SK-N-SH (cell line): Measurements from ENCODE around the gene TRIM5. TPM values are rescaled to one million over a fixed set of nuclear protein-coding genes. Genes with fewer than 3 reads are reported as not detected.

Experiments
- CTCF ChIA-PET: fragments of 300-600, 350-600 bp; formaldehyde crosslinking; extraction: SDS; loops from one replicate; lab custom pipeline; 2021; lab: Yijun Ruan, JAX
- POLR2A ChIA-PET: fragments of 350-600 bp; sonication (Branson Sonifier 250); formaldehyde crosslinking; extraction: SDS; loops from one replicate; lab custom pipeline; 2020; ENCODE audit warnings: antibody characterized with exemption, inconsistent platforms; lab: Yijun Ruan, JAX
- DNase-seq: peaks from one replicate; pipeline ENCODE4 v3.0.0; 2012
- H2AFZ ChIP-seq: fragments of 200-600 bp; sonication (generic); 2 replicates; pipeline ENCODE4 v1.8.1; 2016; ENCODE audit warnings: antibody characterized with exemption, mild to moderate bottlenecking, low read depth
- H3F3A ChIP-seq: fragments of 200-600 bp; sonication (generic); replicated peaks from 2 replicates; pipeline ENCODE3; 2016; ENCODE audit warnings: antibody characterized with exemption, mild to moderate bottlenecking; ENCODE audit not compliant: insufficient read depth
- H3K27ac ChIP-seq, 2 experiments: fragments of 200-500 bp in 1 of 2; fragments of 200-600 bp in 1 of 2; sonication (Bioruptor generic) in 1 of 2; sonication (generic), shearing (Covaris generic) in 1 of 2; 2 replicates each; pipeline versions ENCODE4 v1.5.1 to v1.6.1; 2014 to 2016; ENCODE audit warnings: low read depth in 2 of 2, inconsistent platforms in 1 of 2, low read length in 1 of 2, mild to moderate bottlenecking in 1 of 2, mixed read lengths in 1 of 2
- H3K27me3 ChIP-seq: fragments of 200-600 bp; sonication (generic), shearing (Covaris generic); 2 replicates; pipeline ENCODE4 v1.6.1; 2016; ENCODE audit warnings: mixed run types; ENCODE audit not compliant: insufficient read depth
- H3K36me3 ChIP-seq, 2 experiments: fragments of 200-500 bp in 1 of 2; fragments of 200-600 bp in 1 of 2; sonication (Bioruptor generic) in 1 of 2; sonication (generic) in 1 of 2; replicated peaks in 1 of 2; 2 replicates each; pipeline versions ENCODE3 to v1.5.1; 2014 to 2016; ENCODE audit warnings: low read length in 1 of 2, mild to moderate bottlenecking in 1 of 2; ENCODE audit not compliant: insufficient read depth in 2 of 2, control insufficient read depth in 1 of 2
- H3K4me1 ChIP-seq, 2 experiments: fragments of 200-500 bp in 1 of 2; fragments of 200-600 bp in 1 of 2; sonication (Bioruptor generic) in 1 of 2; sonication (generic), shearing (Covaris generic) in 1 of 2; 2 replicates each; pipeline versions ENCODE4 v1.5.1 to v1.6.1; 2014 to 2016; ENCODE audit warnings: low read depth in 1 of 2, low read length in 1 of 2, mixed run types in 1 of 2; ENCODE audit not compliant: insufficient read depth in 2 of 2, control insufficient read depth in 1 of 2
- H3K4me2 ChIP-seq: fragments of 200-600 bp; sonication (generic), shearing (Covaris generic); 2 replicates; pipeline ENCODE4 v1.6.1; 2017; ENCODE audit warnings: mixed run types
- H3K4me3 ChIP-seq, 2 experiments: fragments of 200-500 bp in 1 of 2; fragments of 200-600 bp in 1 of 2; sonication (Bioruptor generic) in 1 of 2; sonication (generic), shearing (Covaris generic) in 1 of 2; 2 replicates each; pipeline versions ENCODE4 v1.5.1 to v1.8.1; 2014 to 2016; ENCODE audit warnings: low read depth in 2 of 2, inconsistent platforms in 1 of 2, low read length in 1 of 2, mild to moderate bottlenecking in 1 of 2, mixed read lengths in 1 of 2, moderate library complexity in 1 of 2
- H3K79me2 ChIP-seq: fragments of 200-600 bp; sonication (generic); 2 replicates; pipeline ENCODE4 v1.8.1; 2017; ENCODE audit warnings: mild to moderate bottlenecking; ENCODE audit not compliant: insufficient read depth
- H3K9ac ChIP-seq: fragments of 200-600 bp; sonication (generic); 2 replicates; pipeline ENCODE4 v1.6.1; 2017; ENCODE audit warnings: mixed run types
- H3K9me2 ChIP-seq: fragments of 200-600 bp; sonication (generic); 2 replicates; pipeline ENCODE4 v1.6.1; 2017; ENCODE audit warnings: mixed run types
- H3K9me3 ChIP-seq: fragments of 200-600 bp; sonication (generic); 2 replicates; pipeline ENCODE4 v1.6.1; 2017; ENCODE audit warnings: mixed run types, mild to moderate bottlenecking, moderate library complexity
- H4K20me1 ChIP-seq: fragments of 200-600 bp; sonication (generic); 2 replicates; pipeline ENCODE4 v1.6.1; 2017; ENCODE audit warnings: mild to moderate bottlenecking, mixed run types; ENCODE audit not compliant: insufficient read depth
- ELF1 ChIP-seq: IDR thresholded peaks from 2 replicates; pipeline ENCODE4 v1.4.0; 2012
- FOSL2 ChIP-seq: IDR thresholded peaks from 2 replicates; pipeline ENCODE4 v1.4.0; 2012; ENCODE audit warnings: low read depth, mild to moderate bottlenecking, moderate library complexity, borderline replicate concordance
- GABPA ChIP-seq: IDR thresholded peaks from 2 replicates; pipeline ENCODE4 v1.4.0; 2012; ENCODE audit warnings: low read depth, mild to moderate bottlenecking
- TAF1 ChIP-seq: IDR thresholded peaks from 2 replicates; pipeline ENCODE4 v1.6.1; 2012; ENCODE audit warnings: low read depth, mild to moderate bottlenecking, low read length, moderate library complexity, borderline replicate concordance
- TCF12 ChIP-seq: IDR thresholded peaks from 2 replicates; pipeline ENCODE4 v1.4.0; 2012
- WGBS: methylation state at CpG from one replicate; pipeline ENCODE4 v1.1.6; 2017; ENCODE audit warnings: low lambda C conversion rate; 5-methylcytosine and 5-hydroxymethylcytosine counted together
- polyA plus RNA-seq, 3 experiments: library from polyadenylated mRNA; depleted of rRNA; stranded (reverse); fragments of >200 nt; gene quantifications; 2 replicates each; pipeline ENCODE4 v1.2.3, GENCODE V29; 2012
- TF ChIP-seq, protein P1 (sequence below): fragments of 200-600 bp; sonication (generic); IDR thresholded peaks from 2 replicates; pipeline ENCODE4 v1.6.1; 2017; ENCODE audit warnings: antibody characterized with exemption, mild to moderate bottlenecking, moderate library complexity
- TF ChIP-seq, protein P2 (sequence below): fragments of 150-350 bp; IDR thresholded peaks from 2 replicates; pipeline ENCODE4 v1.6.1; 2017; ENCODE audit warnings: antibody characterized with exemption, low read length, low read depth, borderline replicate concordance
- TF ChIP-seq, protein P3 (sequence below): IDR thresholded peaks from 2 replicates; pipeline ENCODE4 v1.6.1; 2012; ENCODE audit warnings: mild to moderate bottlenecking, low read depth, low read length, moderate library complexity

TRIM5 gene
- polyA plus RNA-seq, 1 of the 3 experiments (the other 2 are of a cell fraction): 22.9 TPM

DNA sequence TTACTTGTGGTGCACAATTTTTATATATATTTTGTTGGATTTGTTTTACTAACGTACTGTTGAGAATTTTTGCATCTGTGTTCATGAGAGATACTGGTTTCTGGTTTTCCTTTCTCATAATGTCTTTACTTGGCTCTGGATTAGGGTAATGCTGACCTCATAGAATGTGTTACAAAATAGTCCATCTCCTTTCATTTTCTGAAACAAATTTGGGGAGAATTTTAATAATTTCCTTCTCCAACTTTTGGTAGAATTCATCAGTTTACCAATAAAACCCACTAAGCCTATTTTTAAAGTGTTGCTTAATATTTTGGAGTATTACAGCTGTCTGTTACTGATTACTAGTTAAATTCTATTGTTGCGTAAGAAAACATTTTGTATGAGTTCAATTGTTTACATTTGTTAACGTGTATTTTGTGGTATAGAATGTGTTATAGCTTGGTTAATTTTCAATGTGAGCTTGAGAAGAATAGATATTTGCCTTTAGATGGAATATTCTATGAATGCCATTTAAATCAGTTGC, 16.2 kb upstream of the TRIM5 start (continued):
- TF ChIP-seq, protein P1, sequence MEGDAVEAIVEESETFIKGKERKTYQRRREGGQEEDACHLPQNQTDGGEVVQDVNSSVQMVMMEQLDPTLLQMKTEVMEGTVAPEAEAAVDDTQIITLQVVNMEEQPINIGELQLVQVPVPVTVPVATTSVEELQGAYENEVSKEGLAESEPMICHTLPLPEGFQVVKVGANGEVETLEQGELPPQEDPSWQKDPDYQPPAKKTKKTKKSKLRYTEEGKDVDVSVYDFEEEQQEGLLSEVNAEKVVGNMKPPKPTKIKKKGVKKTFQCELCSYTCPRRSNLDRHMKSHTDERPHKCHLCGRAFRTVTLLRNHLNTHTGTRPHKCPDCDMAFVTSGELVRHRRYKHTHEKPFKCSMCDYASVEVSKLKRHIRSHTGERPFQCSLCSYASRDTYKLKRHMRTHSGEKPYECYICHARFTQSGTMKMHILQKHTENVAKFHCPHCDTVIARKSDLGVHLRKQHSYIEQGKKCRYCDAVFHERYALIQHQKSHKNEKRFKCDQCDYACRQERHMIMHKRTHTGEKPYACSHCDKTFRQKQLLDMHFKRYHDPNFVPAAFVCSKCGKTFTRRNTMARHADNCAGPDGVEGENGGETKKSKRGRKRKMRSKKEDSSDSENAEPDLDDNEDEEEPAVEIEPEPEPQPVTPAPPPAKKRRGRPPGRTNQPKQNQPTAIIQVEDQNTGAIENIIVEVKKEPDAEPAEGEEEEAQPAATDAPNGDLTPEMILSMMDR: no peak
- TF ChIP-seq ELF1 (no peak), GABPA (no peak), TAF1 (no peak), FOSL2 (no peak)

DNA sequence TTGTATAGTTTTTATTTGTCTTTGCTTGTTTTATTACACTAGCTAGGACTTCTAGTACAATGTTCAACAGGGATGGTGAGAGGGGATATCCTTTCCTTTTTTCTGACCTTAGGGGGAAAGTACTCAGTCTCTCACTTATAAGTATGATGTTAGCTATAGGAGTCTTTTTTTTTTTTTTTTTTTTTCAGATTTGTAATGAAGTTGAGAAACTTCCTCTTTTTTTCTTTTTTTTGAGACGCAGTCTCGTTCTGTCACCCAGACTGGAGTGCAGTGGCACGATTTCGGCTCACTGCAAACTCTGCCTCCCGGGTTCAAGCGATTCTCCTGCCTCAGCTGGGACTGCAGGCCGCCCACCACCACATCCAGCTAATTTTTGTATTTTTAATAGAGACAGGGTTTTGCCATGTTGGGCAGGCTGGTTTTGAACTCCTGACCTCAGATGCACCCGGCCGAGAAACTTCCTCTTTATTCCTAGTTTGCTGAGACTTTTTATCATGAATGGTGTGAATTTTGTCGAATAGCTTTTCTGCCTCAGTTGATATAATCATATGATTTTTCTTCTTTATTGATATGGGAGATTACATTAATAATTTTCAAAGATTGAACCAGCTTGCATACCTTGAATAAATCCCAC, 15.7 kb upstream of the TRIM5 start:
- no peak for DNase-seq
- Histone ChIP-seq H3K4me1 (peaks cover 0 to 6% of the 10 kb centered on the region in 2 experiments; a peak in 2 of 4 replicates), H3K79me2 (no peaks in the 10 kb centered on the region), H3K9me3 (no peaks in the 10 kb centered on the region), H2AFZ (no peak overlapping the region), H4K20me1 (no peaks in the 10 kb centered on the region), H3K27ac (no peak overlapping the region), H3K9ac (no peak overlapping the region), H3K27me3 (no peaks in the 10 kb centered on the region), H3K4me2 (no peak overlapping the region), H3K4me3 (no peak overlapping the region), H3F3A (peaks cover 4% of the 10 kb centered on the region), H3K36me3 (peaks cover 34 to 48% of the 10 kb centered on the region in 2 experiments), H3K9me2 (no peaks in the 10 kb centered on the region)
- POLR2A ChIA-PET: no interaction called here
- WGBS: 68% methylated on average over 10 of the region's 10 CpGs
- TF ChIP-seq, protein P1: no peak
- TF ChIP-seq FOSL2 (no peak), TCF12 (no peak)
- TF ChIP-seq, protein P2, sequence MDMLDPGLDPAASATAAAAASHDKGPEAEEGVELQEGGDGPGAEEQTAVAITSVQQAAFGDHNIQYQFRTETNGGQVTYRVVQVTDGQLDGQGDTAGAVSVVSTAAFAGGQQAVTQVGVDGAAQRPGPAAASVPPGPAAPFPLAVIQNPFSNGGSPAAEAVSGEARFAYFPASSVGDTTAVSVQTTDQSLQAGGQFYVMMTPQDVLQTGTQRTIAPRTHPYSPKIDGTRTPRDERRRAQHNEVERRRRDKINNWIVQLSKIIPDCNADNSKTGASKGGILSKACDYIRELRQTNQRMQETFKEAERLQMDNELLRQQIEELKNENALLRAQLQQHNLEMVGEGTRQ: no peak
- TF ChIP-seq, protein P3, sequence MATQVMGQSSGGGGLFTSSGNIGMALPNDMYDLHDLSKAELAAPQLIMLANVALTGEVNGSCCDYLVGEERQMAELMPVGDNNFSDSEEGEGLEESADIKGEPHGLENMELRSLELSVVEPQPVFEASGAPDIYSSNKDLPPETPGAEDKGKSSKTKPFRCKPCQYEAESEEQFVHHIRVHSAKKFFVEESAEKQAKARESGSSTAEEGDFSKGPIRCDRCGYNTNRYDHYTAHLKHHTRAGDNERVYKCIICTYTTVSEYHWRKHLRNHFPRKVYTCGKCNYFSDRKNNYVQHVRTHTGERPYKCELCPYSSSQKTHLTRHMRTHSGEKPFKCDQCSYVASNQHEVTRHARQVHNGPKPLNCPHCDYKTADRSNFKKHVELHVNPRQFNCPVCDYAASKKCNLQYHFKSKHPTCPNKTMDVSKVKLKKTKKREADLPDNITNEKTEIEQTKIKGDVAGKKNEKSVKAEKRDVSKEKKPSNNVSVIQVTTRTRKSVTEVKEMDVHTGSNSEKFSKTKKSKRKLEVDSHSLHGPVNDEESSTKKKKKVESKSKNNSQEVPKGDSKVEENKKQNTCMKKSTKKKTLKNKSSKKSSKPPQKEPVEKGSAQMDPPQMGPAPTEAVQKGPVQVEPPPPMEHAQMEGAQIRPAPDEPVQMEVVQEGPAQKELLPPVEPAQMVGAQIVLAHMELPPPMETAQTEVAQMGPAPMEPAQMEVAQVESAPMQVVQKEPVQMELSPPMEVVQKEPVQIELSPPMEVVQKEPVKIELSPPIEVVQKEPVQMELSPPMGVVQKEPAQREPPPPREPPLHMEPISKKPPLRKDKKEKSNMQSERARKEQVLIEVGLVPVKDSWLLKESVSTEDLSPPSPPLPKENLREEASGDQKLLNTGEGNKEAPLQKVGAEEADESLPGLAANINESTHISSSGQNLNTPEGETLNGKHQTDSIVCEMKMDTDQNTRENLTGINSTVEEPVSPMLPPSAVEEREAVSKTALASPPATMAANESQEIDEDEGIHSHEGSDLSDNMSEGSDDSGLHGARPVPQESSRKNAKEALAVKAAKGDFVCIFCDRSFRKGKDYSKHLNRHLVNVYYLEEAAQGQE: no peak
- CTCF ChIA-PET: no interaction called here
